ENCODE measurements around the gene SYNE1.

SYNE1 gene

DNA sequence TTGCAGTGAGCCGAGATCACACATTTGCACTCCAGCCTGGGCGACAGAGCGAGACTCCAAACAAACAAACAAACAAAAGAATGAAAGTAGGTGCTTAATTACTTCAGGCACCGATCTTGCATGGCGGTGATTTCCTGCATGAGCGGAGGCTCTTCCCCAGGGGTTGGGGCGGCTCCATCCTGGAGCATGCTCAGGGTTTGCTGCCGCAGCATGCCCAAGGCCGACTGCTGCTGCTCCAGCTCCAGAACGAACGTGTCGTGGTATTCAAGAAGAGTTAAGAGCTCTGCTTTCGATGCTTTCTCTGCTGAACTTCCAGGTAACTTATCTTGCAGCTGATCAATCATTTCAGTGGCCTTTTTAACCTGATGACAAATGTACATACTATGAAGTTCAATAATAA is 313.8 kb downstream of the SYNE1 start:
- no peak for DNase-seq (ENCODE audit: low read depth in 2 of 2)
- H3K4me3 ChIP-seq (replicated peaks in 1 of 2; ENCODE audit: low read depth in 2 of 2, low read length in 2 of 2): no peak overlapping the region
- TF ChIP-seq CTCF (IDR thresholded peaks at IDR 0.05; ENCODE audit: low read depth, low read length): no peak

DNA sequence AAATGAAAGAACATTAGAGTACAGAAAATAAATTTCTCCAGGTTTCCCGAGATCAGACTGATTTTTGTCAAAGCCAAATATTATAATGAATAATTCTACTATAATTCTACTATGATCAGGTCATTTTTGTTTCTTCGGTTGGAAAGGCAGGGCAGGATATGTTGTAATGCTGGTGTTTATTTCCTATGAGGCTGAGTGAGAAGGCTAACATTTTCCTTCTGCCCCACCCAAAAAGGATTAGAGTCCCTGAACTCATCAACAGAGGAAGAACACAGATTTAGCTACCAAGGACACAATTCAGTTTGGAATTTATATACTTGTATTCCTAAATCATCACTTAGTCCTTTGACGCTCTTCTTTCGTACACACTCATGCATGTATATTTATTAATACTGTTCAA is 318.9 kb downstream of the SYNE1 start:
- H3K4me3 ChIP-seq (replicated peaks in 1 of 2; ENCODE audit: low read depth in 2 of 2, low read length in 2 of 2): no peak overlapping the region
- DNase-seq (ENCODE audit: low read depth in 2 of 2): peak; percentile 47 to 81
- TF ChIP-seq CTCF (IDR thresholded peaks at IDR 0.05; ENCODE audit: low read depth, low read length): no peak

- H3K4me3 ChIP-seq (replicated peaks in 1 of 2; ENCODE audit: low read depth in 2 of 2, low read length in 2 of 2): no peak overlapping the region
- no peak for TF ChIP-seq CTCF (IDR thresholded peaks at IDR 0.05; ENCODE audit: low read depth, low read length)
- peak; percentile 82 to 95 for DNase-seq (ENCODE audit: low read depth in 2 of 2)
Measured at GRCh38 chr6:152316024-152316423, 321.1 kb downstream of the SYNE1 start.

- no peak for TF ChIP-seq CTCF (IDR thresholded peaks at IDR 0.05; ENCODE audit: low read depth, low read length)
- no peak for DNase-seq (ENCODE audit: low read depth in 2 of 2)
- no peak overlapping the region for H3K4me3 ChIP-seq (replicated peaks in 1 of 2; ENCODE audit: low read depth in 2 of 2, low read length in 2 of 2)
Measured at GRCh38 chr6:152314483-152314832, 322.7 kb downstream of the SYNE1 start.

- DNase-seq (ENCODE audit: low read depth in 2 of 2): peak; percentile 77
- peak; percentile 20 for TF ChIP-seq CTCF (IDR thresholded peaks at IDR 0.05; ENCODE audit: low read depth, low read length)
- H3K4me3 ChIP-seq (replicated peaks in 1 of 2; ENCODE audit: low read depth in 2 of 2, low read length in 2 of 2): no peak overlapping the region
Measured at GRCh38 chr6:152313542-152314482, 323.4 kb downstream of the SYNE1 start.

GRCh38 chr6:152312434-152312833 is 324.7 kb downstream of the SYNE1 start:
- DNase-seq (ENCODE audit: low read depth in 2 of 2): no peak
- no peak overlapping the region for H3K4me3 ChIP-seq (replicated peaks in 1 of 2; ENCODE audit: low read depth in 2 of 2, low read length in 2 of 2)
- no peak for TF ChIP-seq CTCF (IDR thresholded peaks at IDR 0.05; ENCODE audit: low read depth, low read length)
